ENCODE data around the gene TMEM225B.

DNA sequence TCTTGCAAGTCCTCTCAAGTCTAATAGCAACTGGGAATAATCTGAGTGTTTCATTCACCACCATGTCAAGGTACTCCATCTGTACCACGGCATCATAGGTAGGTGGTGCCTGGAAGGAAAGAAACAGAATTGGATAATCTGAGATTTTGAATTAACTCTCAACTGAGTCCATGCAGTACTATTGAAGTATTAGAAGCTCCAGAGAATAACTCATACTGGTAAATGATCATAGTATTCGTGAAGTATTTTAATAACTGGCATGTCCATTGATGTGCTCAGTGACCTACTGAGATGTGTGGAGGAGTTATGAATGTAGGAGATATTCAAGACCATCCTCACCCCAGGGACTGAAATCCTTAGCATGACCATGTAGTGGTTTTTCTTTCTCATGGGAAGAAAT, 54.6 kb downstream of the TMEM225B start:
- TF ChIP-seq POLR2AphosphoS5 (IDR thresholded peaks at IDR 0.05) = no peak
- TF ChIP-seq, protein P1, sequence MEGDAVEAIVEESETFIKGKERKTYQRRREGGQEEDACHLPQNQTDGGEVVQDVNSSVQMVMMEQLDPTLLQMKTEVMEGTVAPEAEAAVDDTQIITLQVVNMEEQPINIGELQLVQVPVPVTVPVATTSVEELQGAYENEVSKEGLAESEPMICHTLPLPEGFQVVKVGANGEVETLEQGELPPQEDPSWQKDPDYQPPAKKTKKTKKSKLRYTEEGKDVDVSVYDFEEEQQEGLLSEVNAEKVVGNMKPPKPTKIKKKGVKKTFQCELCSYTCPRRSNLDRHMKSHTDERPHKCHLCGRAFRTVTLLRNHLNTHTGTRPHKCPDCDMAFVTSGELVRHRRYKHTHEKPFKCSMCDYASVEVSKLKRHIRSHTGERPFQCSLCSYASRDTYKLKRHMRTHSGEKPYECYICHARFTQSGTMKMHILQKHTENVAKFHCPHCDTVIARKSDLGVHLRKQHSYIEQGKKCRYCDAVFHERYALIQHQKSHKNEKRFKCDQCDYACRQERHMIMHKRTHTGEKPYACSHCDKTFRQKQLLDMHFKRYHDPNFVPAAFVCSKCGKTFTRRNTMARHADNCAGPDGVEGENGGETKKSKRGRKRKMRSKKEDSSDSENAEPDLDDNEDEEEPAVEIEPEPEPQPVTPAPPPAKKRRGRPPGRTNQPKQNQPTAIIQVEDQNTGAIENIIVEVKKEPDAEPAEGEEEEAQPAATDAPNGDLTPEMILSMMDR (IDR thresholded peaks at IDR 0.05) = no peak
